A549 (cell line): ENCODE measurements around the gene ZDHHC11B.

Experiments
- HMGXB4 ChIP-seq: fragments of 250-450 bp; sonication (Bioruptor Pico); IDR thresholded peaks from 2 replicates; pipeline ENCODE4 v1.5.0; 2021; ENCODE audit warnings: mild to moderate bottlenecking, moderate library complexity, borderline replicate concordance
- HOXA7 ChIP-seq: fragments of 250-450 bp; sonication (Bioruptor Pico); IDR thresholded peaks from 2 replicates; pipeline ENCODE4 v1.5.0; 2020; ENCODE audit warnings: mild to moderate bottlenecking, moderate library complexity
- JUN ChIP-seq, 2 experiments: fragments of >200 bp; sonication (Bioruptor Twin); formaldehyde crosslinking; IDR thresholded peaks; 2 replicates in 1 of 2; 3 replicates in 1 of 2; pipeline ENCODE4 v1.6.1; 2016 to 2017
- RAD21 ChIP-seq, 2 experiments: fragments of >200 bp in 1 of 2; sonication (Bioruptor Twin) in 1 of 2; formaldehyde crosslinking in 1 of 2; IDR thresholded peaks in 1 of 2; conservative IDR thresholded peaks in 1 of 2; 2 replicates in 1 of 2; 3 replicates in 1 of 2; pipeline ENCODE4 v1.6.1; 2012 to 2018; ENCODE audit warnings: inconsistent platforms in 1 of 2
- TP53 ChIP-seq: fragments of 250-450 bp; sonication (Bioruptor Pico); IDR thresholded peaks from 2 replicates; pipeline ENCODE4 v1.5.0; 2021; ENCODE audit warnings: mild to moderate bottlenecking, moderate library complexity
- USF2 ChIP-seq: fragments of 450-650 bp; IDR thresholded peaks from 2 replicates; pipeline ENCODE4 v1.6.1; 2014; ENCODE audit warnings: antibody characterized with exemption
- TF ChIP-seq, protein P1 (sequence below): fragments of >200 bp; sonication (Bioruptor Twin); formaldehyde crosslinking; IDR thresholded peaks from 3 replicates; pipeline ENCODE4 v1.5.1; 2016
- TF ChIP-seq, protein P2 (sequence below): fragments of 200-600 bp; sonication (generic); IDR thresholded peaks from 2 replicates; pipeline ENCODE4 v1.6.1; 2016; ENCODE audit warnings: antibody characterized with exemption, mild to moderate bottlenecking, moderate library complexity
- TF ChIP-seq, protein P3 (sequence below): fragments of 150-350 bp; IDR thresholded peaks from 2 replicates; pipeline ENCODE4 v1.6.1; 2014; ENCODE audit warnings: low read depth, mild to moderate bottlenecking, low read length

DNA sequence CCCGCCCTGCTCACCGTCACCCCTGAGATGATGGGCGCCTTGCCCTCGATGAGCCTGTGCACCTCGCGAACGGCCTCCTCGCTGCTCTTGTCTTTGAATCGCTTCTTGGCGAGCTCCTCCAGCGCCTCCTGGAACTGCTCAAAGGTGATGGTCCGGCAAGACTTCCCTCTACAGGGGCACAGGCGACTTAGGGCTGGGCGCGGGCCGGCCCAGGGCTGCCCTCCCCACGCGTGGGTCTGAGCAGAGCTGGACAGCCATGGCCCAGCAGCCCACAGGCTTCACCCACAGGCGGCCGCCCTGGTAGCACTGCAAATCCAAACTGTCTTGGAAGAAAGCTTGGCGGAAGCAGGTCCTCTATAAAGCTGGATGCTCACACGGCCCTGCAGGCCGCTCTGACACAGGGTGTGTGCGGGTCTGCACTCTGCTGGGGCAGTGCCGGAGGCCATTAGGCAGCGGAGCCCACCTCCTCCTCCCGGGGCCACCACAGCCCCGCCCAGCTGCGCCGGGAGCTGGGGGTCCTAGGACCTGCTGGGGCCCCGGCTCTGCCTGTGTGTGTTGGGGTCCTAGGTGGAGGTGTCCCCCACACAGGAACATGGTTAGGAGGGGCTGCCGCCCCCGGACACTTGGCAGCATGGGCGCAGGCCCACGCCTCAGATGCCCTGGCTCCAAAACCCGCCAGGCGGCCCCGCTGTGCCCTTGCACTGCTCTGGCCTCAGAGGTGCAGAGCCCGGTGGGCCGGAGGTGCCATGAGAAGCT lies 118.4 kb downstream of the ZDHHC11B start:
- TF ChIP-seq, protein P1, sequence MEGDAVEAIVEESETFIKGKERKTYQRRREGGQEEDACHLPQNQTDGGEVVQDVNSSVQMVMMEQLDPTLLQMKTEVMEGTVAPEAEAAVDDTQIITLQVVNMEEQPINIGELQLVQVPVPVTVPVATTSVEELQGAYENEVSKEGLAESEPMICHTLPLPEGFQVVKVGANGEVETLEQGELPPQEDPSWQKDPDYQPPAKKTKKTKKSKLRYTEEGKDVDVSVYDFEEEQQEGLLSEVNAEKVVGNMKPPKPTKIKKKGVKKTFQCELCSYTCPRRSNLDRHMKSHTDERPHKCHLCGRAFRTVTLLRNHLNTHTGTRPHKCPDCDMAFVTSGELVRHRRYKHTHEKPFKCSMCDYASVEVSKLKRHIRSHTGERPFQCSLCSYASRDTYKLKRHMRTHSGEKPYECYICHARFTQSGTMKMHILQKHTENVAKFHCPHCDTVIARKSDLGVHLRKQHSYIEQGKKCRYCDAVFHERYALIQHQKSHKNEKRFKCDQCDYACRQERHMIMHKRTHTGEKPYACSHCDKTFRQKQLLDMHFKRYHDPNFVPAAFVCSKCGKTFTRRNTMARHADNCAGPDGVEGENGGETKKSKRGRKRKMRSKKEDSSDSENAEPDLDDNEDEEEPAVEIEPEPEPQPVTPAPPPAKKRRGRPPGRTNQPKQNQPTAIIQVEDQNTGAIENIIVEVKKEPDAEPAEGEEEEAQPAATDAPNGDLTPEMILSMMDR, result no peak
- TF ChIP-seq HOXA7, result no peak
- no peak for TF ChIP-seq TP53 (CRISPR knock-in tag)
- TF ChIP-seq, protein P2, sequence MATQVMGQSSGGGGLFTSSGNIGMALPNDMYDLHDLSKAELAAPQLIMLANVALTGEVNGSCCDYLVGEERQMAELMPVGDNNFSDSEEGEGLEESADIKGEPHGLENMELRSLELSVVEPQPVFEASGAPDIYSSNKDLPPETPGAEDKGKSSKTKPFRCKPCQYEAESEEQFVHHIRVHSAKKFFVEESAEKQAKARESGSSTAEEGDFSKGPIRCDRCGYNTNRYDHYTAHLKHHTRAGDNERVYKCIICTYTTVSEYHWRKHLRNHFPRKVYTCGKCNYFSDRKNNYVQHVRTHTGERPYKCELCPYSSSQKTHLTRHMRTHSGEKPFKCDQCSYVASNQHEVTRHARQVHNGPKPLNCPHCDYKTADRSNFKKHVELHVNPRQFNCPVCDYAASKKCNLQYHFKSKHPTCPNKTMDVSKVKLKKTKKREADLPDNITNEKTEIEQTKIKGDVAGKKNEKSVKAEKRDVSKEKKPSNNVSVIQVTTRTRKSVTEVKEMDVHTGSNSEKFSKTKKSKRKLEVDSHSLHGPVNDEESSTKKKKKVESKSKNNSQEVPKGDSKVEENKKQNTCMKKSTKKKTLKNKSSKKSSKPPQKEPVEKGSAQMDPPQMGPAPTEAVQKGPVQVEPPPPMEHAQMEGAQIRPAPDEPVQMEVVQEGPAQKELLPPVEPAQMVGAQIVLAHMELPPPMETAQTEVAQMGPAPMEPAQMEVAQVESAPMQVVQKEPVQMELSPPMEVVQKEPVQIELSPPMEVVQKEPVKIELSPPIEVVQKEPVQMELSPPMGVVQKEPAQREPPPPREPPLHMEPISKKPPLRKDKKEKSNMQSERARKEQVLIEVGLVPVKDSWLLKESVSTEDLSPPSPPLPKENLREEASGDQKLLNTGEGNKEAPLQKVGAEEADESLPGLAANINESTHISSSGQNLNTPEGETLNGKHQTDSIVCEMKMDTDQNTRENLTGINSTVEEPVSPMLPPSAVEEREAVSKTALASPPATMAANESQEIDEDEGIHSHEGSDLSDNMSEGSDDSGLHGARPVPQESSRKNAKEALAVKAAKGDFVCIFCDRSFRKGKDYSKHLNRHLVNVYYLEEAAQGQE, result no peak
- no peak for TF ChIP-seq JUN (IDR thresholded peaks at IDR 0.05)
- TF ChIP-seq RAD21 (conservative IDR thresholded peaks at IDR 0.05 in 1 of 2, IDR thresholded peaks at IDR 0.05 in 1 of 2), result no peak
- no peak for TF ChIP-seq HMGXB4 (CRISPR knock-in tag)
- TF ChIP-seq, protein P3, sequence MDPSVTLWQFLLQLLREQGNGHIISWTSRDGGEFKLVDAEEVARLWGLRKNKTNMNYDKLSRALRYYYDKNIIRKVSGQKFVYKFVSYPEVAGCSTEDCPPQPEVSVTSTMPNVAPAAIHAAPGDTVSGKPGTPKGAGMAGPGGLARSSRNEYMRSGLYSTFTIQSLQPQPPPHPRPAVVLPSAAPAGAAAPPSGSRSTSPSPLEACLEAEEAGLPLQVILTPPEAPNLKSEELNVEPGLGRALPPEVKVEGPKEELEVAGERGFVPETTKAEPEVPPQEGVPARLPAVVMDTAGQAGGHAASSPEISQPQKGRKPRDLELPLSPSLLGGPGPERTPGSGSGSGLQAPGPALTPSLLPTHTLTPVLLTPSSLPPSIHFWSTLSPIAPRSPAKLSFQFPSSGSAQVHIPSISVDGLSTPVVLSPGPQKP, result no peak
- TF ChIP-seq USF2, result no peak
